ENCODE measurements around the gene TLCD1. TPM values are rescaled to one million over a fixed set of nuclear protein-coding genes. Genes with fewer than 3 reads are reported as not detected.

TLCD1 gene
- total RNA-seq, 6 experiments from 2014 or later: 8.0 to 14.6 (median 11.3) TPM

DNA sequence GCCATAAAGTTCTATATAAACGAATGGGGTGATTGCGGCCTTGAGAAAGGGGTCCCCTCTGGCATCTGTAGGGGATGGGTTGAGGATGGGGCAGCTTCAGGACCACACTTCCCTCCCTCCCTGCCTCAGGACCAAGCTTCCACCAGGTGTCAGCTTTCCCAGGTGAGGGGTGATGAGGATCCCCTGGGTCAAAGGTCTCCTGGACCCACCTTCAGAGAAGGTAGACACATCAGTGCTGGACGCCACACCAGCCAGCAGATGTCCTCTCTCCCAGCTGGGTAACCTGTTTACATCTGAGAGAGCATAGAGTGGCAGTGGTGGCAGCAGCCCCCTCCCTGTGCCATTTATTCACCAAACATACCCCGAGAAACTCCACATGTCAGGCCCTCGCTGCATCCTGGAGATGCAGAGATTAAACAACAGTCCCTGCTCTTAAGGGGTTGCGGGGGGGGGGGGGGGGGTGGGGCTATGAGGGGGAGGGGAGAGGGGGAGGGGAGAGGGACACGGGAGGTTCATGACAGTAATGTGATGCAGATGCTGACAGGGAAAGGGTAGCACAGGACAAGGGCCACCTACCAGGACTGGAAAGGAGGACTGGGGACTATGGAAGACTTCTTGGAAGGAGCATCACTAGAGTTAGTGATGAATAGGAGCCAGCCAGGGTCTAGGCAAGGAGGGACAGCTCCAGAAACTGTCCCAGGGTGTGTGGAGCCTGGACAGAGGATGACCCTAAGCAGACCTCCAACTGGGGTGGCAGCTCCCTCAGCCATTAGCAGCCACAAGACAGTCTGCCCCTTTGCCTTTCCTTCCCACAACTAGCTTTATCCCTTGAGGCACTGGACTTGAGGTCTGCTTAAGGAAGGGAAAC, 19.3 kb downstream of the TLCD1 start:
- Mint-ChIP-seq H3K4me1 (ENCODE audit: low read depth) (peaks cover 10% of the 10 kb centered on the region), H3K27me3 (ENCODE audit: insufficient read depth) (peaks cover 5% of the 10 kb centered on the region), H3K27ac (no peak overlapping the region), H3K9me3 (no peaks in the 10 kb centered on the region), H3K36me3 (ENCODE audit: low read depth) (peaks cover 13% of the 10 kb centered on the region; the same call in 1 of the 2 replicates), H3K4me3 (no peak overlapping the region)
- DNase-seq: no peak
- TF ChIP-seq, protein P1, sequence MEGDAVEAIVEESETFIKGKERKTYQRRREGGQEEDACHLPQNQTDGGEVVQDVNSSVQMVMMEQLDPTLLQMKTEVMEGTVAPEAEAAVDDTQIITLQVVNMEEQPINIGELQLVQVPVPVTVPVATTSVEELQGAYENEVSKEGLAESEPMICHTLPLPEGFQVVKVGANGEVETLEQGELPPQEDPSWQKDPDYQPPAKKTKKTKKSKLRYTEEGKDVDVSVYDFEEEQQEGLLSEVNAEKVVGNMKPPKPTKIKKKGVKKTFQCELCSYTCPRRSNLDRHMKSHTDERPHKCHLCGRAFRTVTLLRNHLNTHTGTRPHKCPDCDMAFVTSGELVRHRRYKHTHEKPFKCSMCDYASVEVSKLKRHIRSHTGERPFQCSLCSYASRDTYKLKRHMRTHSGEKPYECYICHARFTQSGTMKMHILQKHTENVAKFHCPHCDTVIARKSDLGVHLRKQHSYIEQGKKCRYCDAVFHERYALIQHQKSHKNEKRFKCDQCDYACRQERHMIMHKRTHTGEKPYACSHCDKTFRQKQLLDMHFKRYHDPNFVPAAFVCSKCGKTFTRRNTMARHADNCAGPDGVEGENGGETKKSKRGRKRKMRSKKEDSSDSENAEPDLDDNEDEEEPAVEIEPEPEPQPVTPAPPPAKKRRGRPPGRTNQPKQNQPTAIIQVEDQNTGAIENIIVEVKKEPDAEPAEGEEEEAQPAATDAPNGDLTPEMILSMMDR (IDR thresholded peaks at IDR 0.05): no peak

DNA sequence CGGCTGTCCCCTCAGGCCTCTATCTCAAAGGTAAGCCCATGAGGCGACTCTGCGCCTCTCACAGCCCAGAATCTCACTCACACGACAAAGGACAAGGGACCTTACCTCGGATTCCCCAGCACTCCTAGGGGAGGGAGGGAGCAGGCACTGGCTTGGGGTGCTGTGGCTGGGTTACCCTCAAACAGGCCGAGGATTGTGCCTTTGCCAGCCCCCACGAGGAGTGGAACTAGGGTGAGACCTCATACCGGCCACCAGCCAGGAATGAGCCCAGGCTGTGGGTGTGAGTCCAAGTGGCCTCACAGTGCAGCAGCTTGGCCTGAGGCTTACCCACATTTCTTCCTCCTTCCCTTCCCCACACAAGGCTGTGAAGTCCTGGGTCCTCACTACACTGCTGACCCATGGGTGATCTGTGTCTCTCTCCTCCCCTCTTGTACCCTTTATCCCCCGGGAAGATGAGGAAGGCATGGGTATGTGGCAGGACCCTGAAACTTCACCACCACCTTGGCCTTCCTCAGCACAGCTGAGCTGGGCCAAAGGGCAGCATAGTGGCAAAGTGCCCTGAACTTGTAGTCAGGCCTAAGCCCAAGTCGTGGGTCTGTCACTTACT, 20.2 kb downstream of the TLCD1 start:
- peaks cover 18% of the 10 kb centered on the region for H3K36me3 Mint-ChIP-seq (ENCODE audit: low read depth)
- no peak for DNase-seq
- H3K9me3 Mint-ChIP-seq: no peaks in the 10 kb centered on the region
- no peak overlapping the region for H3K4me3 Mint-ChIP-seq
- peaks cover 5% of the 10 kb centered on the region for H3K4me1 Mint-ChIP-seq (ENCODE audit: low read depth)
- TF ChIP-seq, protein P1 (IDR thresholded peaks at IDR 0.05): no peak
- peaks cover 1% of the 10 kb centered on the region; the same call in 1 of the 2 replicates for H3K27me3 Mint-ChIP-seq (ENCODE audit: insufficient read depth)
- peak overlapping the region; percentile 62 for H3K27ac Mint-ChIP-seq

DNA sequence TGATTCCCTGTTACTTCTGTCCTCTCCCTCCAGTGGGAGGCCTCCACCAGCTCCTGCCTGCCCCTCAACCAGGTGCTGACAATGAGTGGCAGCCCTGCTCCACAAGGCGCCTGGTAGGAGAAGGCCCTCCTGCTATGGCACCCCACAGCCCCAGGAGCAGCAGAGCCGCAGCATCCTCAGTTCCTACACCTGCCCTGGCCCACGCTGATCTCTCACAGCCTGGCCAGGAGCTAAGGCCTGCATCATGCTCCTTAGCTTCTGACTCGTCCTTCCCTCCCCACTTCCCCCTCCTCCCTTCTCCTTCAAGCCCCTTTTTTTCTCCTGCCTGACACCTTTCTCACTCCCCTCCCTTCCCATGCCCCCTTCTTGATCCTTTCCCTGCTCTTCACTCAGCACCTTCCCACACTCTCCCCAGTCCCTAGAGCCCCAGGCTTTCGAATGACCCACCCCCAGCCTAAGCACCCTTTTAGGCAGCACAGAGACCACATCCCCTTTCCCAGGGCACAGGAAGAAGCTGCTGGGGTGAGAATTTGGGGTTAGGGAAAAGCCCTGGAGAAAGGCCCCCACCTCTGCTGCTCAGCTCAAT, 20.9 kb downstream of the TLCD1 start:
- Mint-ChIP-seq H3K4me1 (ENCODE audit: low read depth) (no peaks in the 10 kb centered on the region), H3K36me3 (ENCODE audit: low read depth) (peaks cover 22% of the 10 kb centered on the region), H3K4me3 (no peak overlapping the region), H3K27ac (peak overlapping the region; percentile 62), H3K27me3 (ENCODE audit: insufficient read depth) (no peaks in the 10 kb centered on the region; the same call in 1 of the 2 replicates), H3K9me3 (no peaks in the 10 kb centered on the region)
- no peak for DNase-seq
- TF ChIP-seq, protein P1 (IDR thresholded peaks at IDR 0.05): no peak

DNA sequence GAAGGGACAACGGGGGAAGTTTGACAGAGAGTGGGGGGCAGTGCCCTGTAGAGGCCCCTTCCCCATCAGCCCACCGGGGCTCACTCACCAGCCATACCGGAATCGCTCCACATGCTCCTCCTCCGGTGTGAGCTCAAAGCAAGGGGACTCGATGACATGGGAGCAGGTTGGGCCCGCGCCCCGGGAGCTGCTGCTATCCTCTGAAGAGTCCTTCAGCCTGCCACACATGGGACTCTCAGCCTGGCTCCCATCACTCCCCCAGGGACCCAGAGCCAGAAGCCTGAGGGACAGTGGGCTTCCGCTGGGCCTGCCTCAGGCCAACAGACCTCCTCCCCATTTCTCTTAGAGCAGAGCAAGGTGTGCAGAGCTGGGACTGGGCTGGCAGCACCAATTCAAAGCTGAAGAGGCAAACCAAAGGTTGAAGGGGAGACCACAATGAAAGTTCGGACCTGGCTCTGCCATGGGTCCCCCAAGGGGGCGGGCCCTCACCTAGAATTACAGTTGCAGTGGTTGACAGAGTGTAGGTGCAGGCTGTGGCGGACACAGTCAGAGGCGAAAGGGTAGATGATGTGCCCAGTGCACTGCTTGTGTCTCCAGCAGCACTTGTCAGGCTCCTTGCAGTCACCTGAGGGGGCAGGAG, 21.7 kb downstream of the TLCD1 start:
- Mint-ChIP-seq H3K9me3 (no peaks in the 10 kb centered on the region), H3K36me3 (ENCODE audit: low read depth) (peaks cover 22% of the 10 kb centered on the region), H3K27ac (no peak overlapping the region)

More for the DNA sequence above, 21.7 kb downstream of the TLCD1 start:
- DNase-seq: no peak
- no peak overlapping the region for H3K4me3 Mint-ChIP-seq
- no peaks in the 10 kb centered on the region for H3K4me1 Mint-ChIP-seq (ENCODE audit: low read depth)
- no peaks in the 10 kb centered on the region; the same call in 1 of the 2 replicates for H3K27me3 Mint-ChIP-seq (ENCODE audit: insufficient read depth)
- TF ChIP-seq, protein P1 (IDR thresholded peaks at IDR 0.05): no peak
